Effector memory CD4-positive, alpha-beta T cell (primary cell): ENCODE measurements around the gene BCL11B.

ENCODE experiments used
- DNase-seq, 3 donors: peaks; one replicate each; pipeline ENCODE4 v3.0.0-alpha.2; 2020
- H3K27ac ChIP-seq: 2 replicates; pipeline ENCODE4 v1.7.0; 2013; ENCODE audit warnings: mild to moderate bottlenecking, low read length, moderate library complexity; ENCODE audit not compliant: insufficient read depth, poor library complexity, severe bottlenecking
- H3K27me3 ChIP-seq: replicated peaks from 2 replicates; pipeline ENCODE4 v1.7.0; 2013; ENCODE audit warnings: mild to moderate bottlenecking, low read length; ENCODE audit not compliant: insufficient read depth, control insufficient read depth, poor library complexity, severe bottlenecking
- H3K36me3 ChIP-seq: 2 replicates; pipeline ENCODE4 v1.7.0; 2013; ENCODE audit warnings: mild to moderate bottlenecking, low read length, moderate library complexity; ENCODE audit not compliant: control insufficient read depth, insufficient read depth
- H3K4me1 ChIP-seq: 2 replicates; pipeline ENCODE4 v1.7.0; 2013; ENCODE audit warnings: low read length, mild to moderate bottlenecking; ENCODE audit not compliant: control insufficient read depth, insufficient read depth, poor library complexity, severe bottlenecking
- H3K4me3 ChIP-seq: 2 replicates; pipeline ENCODE4 v1.7.0; 2013; ENCODE audit warnings: low read length, low read depth, mild to moderate bottlenecking; ENCODE audit not compliant: insufficient read depth, poor library complexity, severe bottlenecking
- H3K9me3 ChIP-seq: 2 replicates; pipeline ENCODE4 v1.7.0; 2013; ENCODE audit warnings: mild to moderate bottlenecking, low read length, moderate library complexity; ENCODE audit not compliant: control insufficient read depth

The BCL11B gene

GRCh38 chr14:99133636-99134515 is 138.1 kb downstream of the BCL11B start:
- H3K4me1 ChIP-seq: peaks cover 2% of the 10 kb centered on the region
- no peaks in the 10 kb centered on the region for H3K27me3 ChIP-seq
- H3K36me3 ChIP-seq: no peaks in the 10 kb centered on the region
- H3K27ac ChIP-seq: no peak overlapping the region
- no peak overlapping the region for H3K4me3 ChIP-seq
- H3K9me3 ChIP-seq: no peaks in the 10 kb centered on the region
- no peak for DNase-seq

DNA sequence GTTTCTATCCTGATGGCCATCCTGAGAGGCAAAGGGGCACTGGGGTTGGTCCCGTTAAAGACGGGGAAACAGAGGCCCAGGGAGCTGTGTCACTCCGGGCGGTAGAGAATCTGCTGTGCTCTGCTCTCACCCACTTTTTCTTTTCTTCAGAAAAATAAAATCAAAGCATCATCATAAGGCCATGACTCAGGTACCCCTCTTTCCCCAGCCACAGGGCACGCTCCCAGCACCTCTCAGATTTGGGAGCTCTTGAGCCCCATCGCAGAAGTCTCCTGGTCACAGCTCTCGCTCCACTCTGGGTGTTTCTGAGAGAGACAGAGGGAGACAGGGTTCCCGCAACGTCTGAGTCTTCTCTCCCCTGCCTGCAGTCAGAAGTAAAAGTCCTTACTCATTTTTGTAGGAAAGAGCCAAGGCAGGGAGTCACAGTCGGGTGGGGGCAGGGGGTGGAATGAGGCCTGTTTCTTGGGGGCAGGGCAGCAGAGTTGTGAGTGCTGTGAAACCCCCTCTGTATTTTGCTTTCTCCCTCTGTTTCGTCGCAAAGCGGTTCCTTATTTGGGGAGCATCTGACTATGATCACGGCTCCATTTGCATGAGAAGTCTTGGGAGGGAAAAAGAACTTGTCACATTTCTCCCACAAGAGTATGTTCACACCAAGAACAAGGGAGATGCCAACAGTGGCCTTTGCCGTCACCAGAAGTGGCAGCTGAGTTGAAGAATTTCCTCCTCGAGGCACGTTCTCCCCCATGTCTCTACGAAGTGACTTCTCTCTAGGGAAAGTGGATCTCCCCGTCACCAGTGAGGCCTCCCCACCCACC is 139.0 kb downstream of the BCL11B start:
- DNase-seq: no peak
- H3K36me3 ChIP-seq: no peaks in the 10 kb centered on the region
- no peak overlapping the region for H3K4me3 ChIP-seq
- no peaks in the 10 kb centered on the region for H3K27me3 ChIP-seq
- H3K9me3 ChIP-seq: no peaks in the 10 kb centered on the region
- no peak overlapping the region for H3K27ac ChIP-seq
- H3K4me1 ChIP-seq: peaks cover 2% of the 10 kb centered on the region

DNA sequence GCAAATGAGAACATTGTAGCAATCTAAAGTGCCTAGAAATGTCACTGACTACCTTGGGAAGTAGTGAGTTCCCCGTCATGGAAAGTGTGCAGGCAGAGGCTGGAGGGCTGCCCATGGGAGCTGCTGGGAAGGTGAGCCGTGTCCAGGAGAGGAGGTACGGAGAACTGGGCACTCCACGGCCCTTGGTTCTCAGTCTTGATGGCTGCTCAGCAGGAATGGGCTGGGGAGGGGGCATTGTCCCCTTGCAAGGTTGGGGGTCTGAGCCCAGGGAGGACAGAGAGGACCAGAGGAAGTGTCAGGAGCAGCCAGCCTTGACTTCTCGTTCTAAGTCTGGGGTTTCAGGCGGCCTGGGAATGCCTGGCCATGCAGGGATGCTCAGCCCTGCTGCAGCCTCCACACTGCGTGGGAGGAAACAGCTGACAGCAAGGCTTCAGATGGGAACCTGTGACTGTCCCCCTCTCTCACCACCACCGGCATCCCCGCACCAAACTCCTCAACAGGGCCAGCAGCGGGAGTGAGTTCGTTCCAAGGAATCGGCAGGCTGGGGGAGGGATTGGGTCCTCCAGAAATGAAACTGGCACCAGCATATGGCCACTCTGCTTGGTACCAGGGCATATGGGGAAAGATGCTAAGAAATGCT is 140.2 kb downstream of the BCL11B start:
- Histone ChIP-seq H3K27me3 (no peaks in the 10 kb centered on the region), H3K27ac (no peak overlapping the region), H3K9me3 (no peaks in the 10 kb centered on the region), H3K36me3 (no peaks in the 10 kb centered on the region), H3K4me1 (peaks cover 2% of the 10 kb centered on the region), H3K4me3 (no peak overlapping the region)
- no peak for DNase-seq

GRCh38 chr14:99129998-99130397 is 142.0 kb downstream of the BCL11B start:
- Histone ChIP-seq H3K4me3 (no peak overlapping the region), H3K36me3 (no peaks in the 10 kb centered on the region), H3K9me3 (no peaks in the 10 kb centered on the region), H3K27me3 (no peaks in the 10 kb centered on the region), H3K27ac (no peak overlapping the region), H3K4me1 (peaks cover 2% of the 10 kb centered on the region)
- DNase-seq: no peak

- Histone ChIP-seq H3K27ac (no peak overlapping the region), H3K4me1 (peaks cover 2% of the 10 kb centered on the region), H3K27me3 (no peaks in the 10 kb centered on the region), H3K9me3 (no peaks in the 10 kb centered on the region), H3K4me3 (no peak overlapping the region), H3K36me3 (no peaks in the 10 kb centered on the region)
- DNase-seq: no peak
Measured at GRCh38 chr14:99129211-99129696, 142.7 kb downstream of the BCL11B start.

GRCh38 chr14:99128185-99128584 is 143.8 kb downstream of the BCL11B start:
- H3K4me3 ChIP-seq: no peak overlapping the region
- peaks cover 2% of the 10 kb centered on the region for H3K4me1 ChIP-seq
- H3K27ac ChIP-seq: no peak overlapping the region
- no peaks in the 10 kb centered on the region for H3K36me3 ChIP-seq
- H3K27me3 ChIP-seq: no peaks in the 10 kb centered on the region
- no peak for DNase-seq
- H3K9me3 ChIP-seq: no peaks in the 10 kb centered on the region

GRCh38 chr14:99127651-99128167 is 144.3 kb downstream of the BCL11B start:
- peaks cover 2% of the 10 kb centered on the region for H3K4me1 ChIP-seq
- no peak overlapping the region for H3K4me3 ChIP-seq
- no peak overlapping the region for H3K27ac ChIP-seq
- no peak for DNase-seq
- H3K9me3 ChIP-seq: no peaks in the 10 kb centered on the region
- H3K36me3 ChIP-seq: no peaks in the 10 kb centered on the region
- no peaks in the 10 kb centered on the region for H3K27me3 ChIP-seq

DNA sequence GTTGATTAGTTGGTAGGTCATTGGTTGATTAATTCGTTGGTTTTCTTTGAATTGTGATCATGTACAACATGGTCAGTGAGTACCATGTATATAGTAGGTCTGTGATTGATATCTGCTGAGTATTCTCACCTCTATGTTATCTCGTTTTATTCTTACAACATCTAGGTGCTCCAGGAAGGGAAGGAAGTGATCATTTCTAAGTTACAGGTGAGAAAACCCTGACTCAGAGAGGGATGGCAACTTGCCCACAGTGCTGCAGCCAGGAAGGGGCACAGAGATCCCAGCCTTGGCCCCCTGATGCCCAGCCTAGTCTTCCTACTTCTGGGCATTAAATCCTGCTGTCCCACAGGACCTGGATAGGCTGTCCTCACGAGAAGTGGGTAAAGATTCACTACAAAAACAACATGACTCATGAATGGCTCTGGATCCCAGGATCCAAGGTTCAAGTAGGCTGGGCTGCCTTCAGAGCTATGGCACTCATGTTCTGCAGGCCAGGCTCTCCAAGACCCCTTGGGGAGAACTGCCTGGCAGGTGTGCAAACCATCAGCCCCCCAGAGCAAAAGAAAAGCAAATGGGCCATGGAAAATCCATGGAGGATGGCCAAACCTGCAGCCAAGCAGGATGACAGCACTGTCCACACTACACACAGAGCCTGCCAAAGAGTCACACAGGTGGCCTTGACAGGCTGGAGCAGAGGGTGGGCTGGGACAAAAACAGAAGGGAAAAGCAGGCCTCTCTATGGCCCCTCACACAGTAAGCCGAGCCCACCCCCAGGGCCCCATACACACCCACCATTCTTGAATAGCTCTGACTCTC is 146.2 kb downstream of the BCL11B start:
- Histone ChIP-seq H3K4me3 (no peak overlapping the region), H3K27ac (no peak overlapping the region), H3K27me3 (no peaks in the 10 kb centered on the region), H3K4me1 (peaks cover 2% of the 10 kb centered on the region), H3K36me3 (no peaks in the 10 kb centered on the region), H3K9me3 (no peaks in the 10 kb centered on the region)
- no peak for DNase-seq

DNA sequence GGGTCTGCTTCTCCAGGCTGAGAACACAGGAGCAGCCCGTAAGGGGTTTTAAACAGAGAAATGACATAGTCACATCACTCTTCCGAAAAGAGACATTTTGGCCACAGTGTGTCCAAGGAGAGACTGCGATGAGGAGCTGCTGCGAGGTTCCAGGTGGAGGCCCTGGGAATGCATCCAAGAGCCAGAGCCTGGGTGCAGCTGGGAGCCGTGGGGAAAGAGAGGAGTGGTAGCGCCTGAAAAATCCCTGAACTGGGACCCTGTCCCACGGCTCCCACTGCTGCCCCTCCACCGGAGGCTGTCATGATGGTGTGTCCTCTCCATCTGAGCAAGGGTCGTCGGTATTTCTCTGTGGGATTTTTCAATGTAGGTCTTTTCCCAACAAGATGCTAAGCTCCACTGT is 146.9 kb downstream of the BCL11B start:
- no peaks in the 10 kb centered on the region for H3K4me1 ChIP-seq
- DNase-seq: no peak
- no peak overlapping the region for H3K4me3 ChIP-seq
- H3K36me3 ChIP-seq: no peaks in the 10 kb centered on the region
- no peaks in the 10 kb centered on the region for H3K9me3 ChIP-seq
- no peaks in the 10 kb centered on the region for H3K27me3 ChIP-seq
- no peak overlapping the region for H3K27ac ChIP-seq
